Vagina (tissue), 2 donors: ENCODE data around the gene ZNF124. TPM values are rescaled to one million over a fixed set of nuclear protein-coding genes. Genes with fewer than 3 reads are reported as not detected.

Experiments used
- DNase-seq, 2 donors: peaks; one replicate each; pipeline ENCODE4 v3.0.0-alpha.2; 2017; ENCODE audit errors: extremely low spot score in 2 of 2
- H3K27ac ChIP-seq: fragments of 200-600 bp; sonication (generic); one replicate; pipeline ENCODE4 v1.5.1; 2019
- H3K27me3 ChIP-seq: fragments of 200-600 bp; sonication (generic); one replicate; pipeline ENCODE4 v1.5.1; 2019
- H3K36me3 ChIP-seq, 2 donors: fragments of 200-600 bp; sonication (generic); one replicate each; pipeline ENCODE4 v1.5.1; 2017 to 2019
- H3K4me1 ChIP-seq: fragments of 200-600 bp; sonication (generic); one replicate; pipeline ENCODE4 v1.5.1; 2019
- H3K4me3 ChIP-seq, 2 donors: fragments of 200-600 bp; sonication (generic); 1 replicate in 1 of 2; 2 replicates in 1 of 2; pipeline ENCODE4 v1.5.1; 2016 to 2019
- H3K9me3 ChIP-seq: fragments of 200-600 bp; sonication (generic); one replicate; pipeline ENCODE4 v1.5.1; 2019
- POLR2A ChIP-seq, 2 donors: fragments of 450-650 bp; IDR thresholded peaks; one replicate each; pipeline ENCODE4 v1.6.1; 2017; ENCODE audit warnings: antibody characterized with exemption in 2 of 2, mild to moderate bottlenecking in 2 of 2, moderate library complexity in 2 of 2
- POLR2AphosphoS5 ChIP-seq, 2 donors: sonication (generic); formaldehyde crosslinking; IDR thresholded peaks; one replicate each; pipeline ENCODE4 v1.9.0; 2017; ENCODE audit warnings: antibody characterized with exemption in 2 of 2, mild to moderate bottlenecking in 2 of 2, low read depth in 1 of 2; ENCODE audit not compliant: insufficient read depth in 1 of 2
- intact Hi-C: fragments of 100-400 bp; cut with DNase I; formaldehyde crosslinking; loops from one replicate; pipeline ENCODE4 v1.15.1; 2023
- total RNA-seq: library from RNA; depleted of rRNA; stranded (reverse); fragments of >200 nt; gene quantifications from one replicate; pipeline ENCODE4 v1.2.3, GENCODE V29; 2016
- TF ChIP-seq, protein P1 (sequence below), 3 experiments: fragments of 450-650 bp in 2 of 3; fragments of 200-600 bp in 1 of 3; sonication (generic) in 1 of 3; IDR thresholded peaks; one replicate each; pipeline ENCODE4 v1.5.1; 2017 to 2019; ENCODE audit warnings: antibody characterized with exemption in 3 of 3, mild to moderate bottlenecking in 2 of 3, moderate library complexity in 2 of 3

The ZNF124 gene
- total RNA-seq, 1 donor from 2014 or later = 39.3 TPM

DNA sequence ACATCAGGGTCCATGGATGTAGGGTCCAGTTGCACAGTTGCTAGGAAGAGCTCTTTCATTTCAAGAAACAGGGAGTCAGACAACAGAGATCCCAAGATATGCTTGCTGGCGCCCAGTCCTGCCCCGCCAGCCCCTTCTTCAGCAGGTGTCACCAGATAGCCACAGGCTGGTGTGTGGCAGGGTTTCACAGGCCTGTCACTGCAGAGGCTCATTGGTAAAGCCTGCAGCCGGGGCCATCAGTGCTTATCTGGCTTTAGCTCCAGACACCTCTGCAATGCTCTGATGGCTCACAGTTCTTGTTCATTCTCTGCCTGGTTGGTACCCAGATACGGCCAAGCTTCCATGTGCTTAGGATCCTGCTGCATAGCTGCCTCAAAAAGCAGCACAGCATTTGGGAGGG is 12.4 kb upstream of the ZNF124 start:
- no peak for DNase-seq
- intact Hi-C loops = no loop called here

DNA sequence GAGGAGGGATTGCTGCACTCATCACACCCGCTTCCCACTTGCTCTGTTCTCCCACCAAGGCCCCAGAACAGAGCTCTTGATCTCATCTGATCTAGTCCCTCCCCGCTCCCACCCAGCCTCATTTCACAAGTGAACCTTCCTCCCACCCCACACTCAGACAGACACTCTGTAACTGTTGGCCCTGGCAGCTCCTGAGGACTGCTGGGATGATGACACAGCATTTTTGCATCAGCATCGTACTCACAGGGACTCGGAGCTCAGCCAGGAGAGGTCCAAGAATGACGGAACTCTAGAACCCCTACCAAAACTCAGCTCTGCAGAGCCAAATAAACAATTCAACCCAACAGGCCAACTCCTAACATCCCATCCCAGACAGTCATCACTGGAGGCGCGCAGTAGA is 11.2 kb upstream of the ZNF124 start:
- Histone ChIP-seq H3K4me3 (no peak overlapping the region), H3K27me3 (no peaks in the 10 kb centered on the region), H3K27ac (no peak overlapping the region), H3K36me3 (no peaks in the 10 kb centered on the region), H3K4me1 (no peaks in the 10 kb centered on the region), H3K9me3 (peaks cover 6% of the 10 kb centered on the region)
- no peak for DNase-seq
- intact Hi-C loops = no loop called here
- TF ChIP-seq, protein P1, sequence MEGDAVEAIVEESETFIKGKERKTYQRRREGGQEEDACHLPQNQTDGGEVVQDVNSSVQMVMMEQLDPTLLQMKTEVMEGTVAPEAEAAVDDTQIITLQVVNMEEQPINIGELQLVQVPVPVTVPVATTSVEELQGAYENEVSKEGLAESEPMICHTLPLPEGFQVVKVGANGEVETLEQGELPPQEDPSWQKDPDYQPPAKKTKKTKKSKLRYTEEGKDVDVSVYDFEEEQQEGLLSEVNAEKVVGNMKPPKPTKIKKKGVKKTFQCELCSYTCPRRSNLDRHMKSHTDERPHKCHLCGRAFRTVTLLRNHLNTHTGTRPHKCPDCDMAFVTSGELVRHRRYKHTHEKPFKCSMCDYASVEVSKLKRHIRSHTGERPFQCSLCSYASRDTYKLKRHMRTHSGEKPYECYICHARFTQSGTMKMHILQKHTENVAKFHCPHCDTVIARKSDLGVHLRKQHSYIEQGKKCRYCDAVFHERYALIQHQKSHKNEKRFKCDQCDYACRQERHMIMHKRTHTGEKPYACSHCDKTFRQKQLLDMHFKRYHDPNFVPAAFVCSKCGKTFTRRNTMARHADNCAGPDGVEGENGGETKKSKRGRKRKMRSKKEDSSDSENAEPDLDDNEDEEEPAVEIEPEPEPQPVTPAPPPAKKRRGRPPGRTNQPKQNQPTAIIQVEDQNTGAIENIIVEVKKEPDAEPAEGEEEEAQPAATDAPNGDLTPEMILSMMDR (IDR thresholded peaks at IDR 0.05) = no peak
- TF ChIP-seq POLR2AphosphoS5 (IDR thresholded peaks at IDR 0.05; ENCODE audit: insufficient read depth in 1 of 2, low read depth in 1 of 2) (no peak), POLR2A (IDR thresholded peaks at IDR 0.05) (no peak)

More for the DNA sequence above, 12.4 kb upstream of the ZNF124 start:
- TF ChIP-seq, protein P1 (IDR thresholded peaks at IDR 0.05) = no peak
- TF ChIP-seq POLR2AphosphoS5 (IDR thresholded peaks at IDR 0.05; ENCODE audit: insufficient read depth in 1 of 2, low read depth in 1 of 2) (no peak), POLR2A (IDR thresholded peaks at IDR 0.05) (no peak)
- Histone ChIP-seq H3K4me3 (no peak overlapping the region), H3K4me1 (no peaks in the 10 kb centered on the region), H3K36me3 (peaks cover 0 to 9% of the 10 kb centered on the region in 2 donors), H3K27ac (no peak overlapping the region), H3K9me3 (peaks cover 9% of the 10 kb centered on the region), H3K27me3 (no peaks in the 10 kb centered on the region)

DNA sequence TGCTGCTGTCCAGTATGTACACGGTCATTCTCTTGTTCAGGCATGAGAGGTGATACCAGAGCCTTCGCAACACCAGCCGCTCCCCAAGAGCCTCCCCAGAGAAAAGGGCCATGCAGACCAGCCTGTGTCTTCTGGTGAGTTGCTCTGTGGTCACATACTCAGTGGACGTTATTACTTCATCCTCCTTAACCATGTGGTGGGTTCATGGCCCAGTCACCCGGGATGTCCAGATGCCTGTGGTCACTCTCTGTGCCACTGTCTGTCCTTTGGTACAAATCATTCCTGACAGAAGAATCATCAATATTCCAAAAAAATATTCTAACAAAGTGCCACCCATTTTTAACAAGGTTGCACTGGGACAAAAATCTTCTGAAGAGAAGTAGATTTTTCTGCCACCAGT is 8.8 kb upstream of the ZNF124 start:
- no peaks in the 10 kb centered on the region for H3K36me3 ChIP-seq
- no peak overlapping the region for H3K4me3 ChIP-seq
- no peak for DNase-seq
- H3K27ac ChIP-seq = no peak overlapping the region
- TF ChIP-seq POLR2AphosphoS5 (IDR thresholded peaks at IDR 0.05; ENCODE audit: insufficient read depth in 1 of 2, low read depth in 1 of 2) = no peak
- no peak for TF ChIP-seq POLR2A (IDR thresholded peaks at IDR 0.05)
- TF ChIP-seq, protein P1 (IDR thresholded peaks at IDR 0.05) = no peak
- no peaks in the 10 kb centered on the region for H3K4me1 ChIP-seq
- no peaks in the 10 kb centered on the region for H3K27me3 ChIP-seq
- intact Hi-C loops = no loop called here
- no peaks in the 10 kb centered on the region for H3K9me3 ChIP-seq

DNA sequence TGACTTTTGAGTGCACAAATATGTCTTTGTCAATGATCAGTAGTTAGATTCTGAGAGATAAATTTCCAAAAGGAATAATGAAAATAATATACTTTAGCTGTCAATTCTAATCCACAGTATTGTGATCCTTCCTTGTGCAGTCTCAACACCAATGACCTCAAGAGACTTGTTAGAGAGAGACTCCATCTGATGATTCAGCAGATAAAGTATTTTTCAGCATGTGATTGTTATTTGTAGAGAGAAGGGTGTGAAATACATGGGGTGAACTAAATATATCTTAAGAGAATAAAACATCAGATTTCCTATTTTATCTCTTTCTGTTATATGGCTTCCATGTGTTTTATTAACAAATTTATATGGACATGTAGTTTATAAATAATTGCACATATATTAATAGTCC is 5.9 kb upstream of the ZNF124 start:
- no peak overlapping the region for H3K27ac ChIP-seq
- no peaks in the 10 kb centered on the region for H3K36me3 ChIP-seq
- intact Hi-C loops = no loop called here
- DNase-seq = no peak
- H3K4me3 ChIP-seq = no peak overlapping the region
- H3K9me3 ChIP-seq = no peaks in the 10 kb centered on the region
- no peaks in the 10 kb centered on the region for H3K4me1 ChIP-seq
- H3K27me3 ChIP-seq = no peaks in the 10 kb centered on the region
- TF ChIP-seq, protein P1 (IDR thresholded peaks at IDR 0.05) = no peak
- TF ChIP-seq POLR2AphosphoS5 (IDR thresholded peaks at IDR 0.05; ENCODE audit: insufficient read depth in 1 of 2, low read depth in 1 of 2) (no peak), POLR2A (IDR thresholded peaks at IDR 0.05) (no peak)

DNA sequence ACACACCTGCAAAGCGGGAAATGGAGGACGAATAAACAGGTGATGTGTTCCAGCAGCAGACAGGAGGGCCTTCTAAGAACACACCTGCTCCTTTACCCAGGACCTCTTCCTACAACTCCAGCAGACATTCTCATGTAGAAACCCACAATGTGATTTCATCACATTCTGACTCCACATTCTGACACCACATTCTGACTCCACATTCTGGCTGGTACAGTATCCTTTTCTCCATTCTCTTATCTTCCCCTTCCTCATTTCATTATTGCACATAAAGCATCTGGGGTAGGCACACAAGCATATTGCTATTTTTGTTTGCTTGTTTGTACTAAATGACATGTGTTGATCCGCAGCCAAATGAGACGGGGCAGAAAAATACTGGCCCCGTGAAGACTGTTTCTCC is 3.6 kb upstream of the ZNF124 start:
- no peaks in the 10 kb centered on the region for H3K4me1 ChIP-seq
- H3K9me3 ChIP-seq = no peaks in the 10 kb centered on the region
- TF ChIP-seq POLR2AphosphoS5 (IDR thresholded peaks at IDR 0.05; ENCODE audit: insufficient read depth in 1 of 2, low read depth in 1 of 2) (no peak), POLR2A (IDR thresholded peaks at IDR 0.05) (no peak)
- TF ChIP-seq, protein P1 (IDR thresholded peaks at IDR 0.05) = no peak
- intact Hi-C loops = no loop called here
- H3K27ac ChIP-seq = no peak overlapping the region
- H3K4me3 ChIP-seq = no peak overlapping the region
- H3K27me3 ChIP-seq = no peaks in the 10 kb centered on the region
- H3K36me3 ChIP-seq = no peaks in the 10 kb centered on the region
- no peak for DNase-seq
